ENCODE data around the gene ASB18.

DNA sequence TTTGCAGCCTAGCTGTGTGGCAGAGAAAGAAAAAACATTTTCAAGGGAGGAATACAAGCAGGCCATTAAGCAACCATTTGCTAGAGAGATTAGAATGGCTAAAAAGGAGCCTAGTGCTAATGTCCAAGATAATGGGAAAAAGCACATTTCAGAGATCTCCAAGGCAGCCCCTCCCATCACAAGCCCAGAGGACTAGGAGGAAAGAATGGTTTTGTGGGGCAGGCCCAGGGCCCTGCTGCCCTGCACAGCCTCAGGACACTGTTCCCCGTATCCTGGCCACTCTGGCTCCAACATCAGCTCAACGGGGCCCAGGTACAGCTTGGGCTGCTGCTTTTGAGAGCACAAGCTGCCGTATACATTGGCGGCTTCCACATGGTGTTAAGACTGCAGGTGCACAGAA is 79.5 kb downstream of the ASB18 start:
- TF ChIP-seq, protein P1, sequence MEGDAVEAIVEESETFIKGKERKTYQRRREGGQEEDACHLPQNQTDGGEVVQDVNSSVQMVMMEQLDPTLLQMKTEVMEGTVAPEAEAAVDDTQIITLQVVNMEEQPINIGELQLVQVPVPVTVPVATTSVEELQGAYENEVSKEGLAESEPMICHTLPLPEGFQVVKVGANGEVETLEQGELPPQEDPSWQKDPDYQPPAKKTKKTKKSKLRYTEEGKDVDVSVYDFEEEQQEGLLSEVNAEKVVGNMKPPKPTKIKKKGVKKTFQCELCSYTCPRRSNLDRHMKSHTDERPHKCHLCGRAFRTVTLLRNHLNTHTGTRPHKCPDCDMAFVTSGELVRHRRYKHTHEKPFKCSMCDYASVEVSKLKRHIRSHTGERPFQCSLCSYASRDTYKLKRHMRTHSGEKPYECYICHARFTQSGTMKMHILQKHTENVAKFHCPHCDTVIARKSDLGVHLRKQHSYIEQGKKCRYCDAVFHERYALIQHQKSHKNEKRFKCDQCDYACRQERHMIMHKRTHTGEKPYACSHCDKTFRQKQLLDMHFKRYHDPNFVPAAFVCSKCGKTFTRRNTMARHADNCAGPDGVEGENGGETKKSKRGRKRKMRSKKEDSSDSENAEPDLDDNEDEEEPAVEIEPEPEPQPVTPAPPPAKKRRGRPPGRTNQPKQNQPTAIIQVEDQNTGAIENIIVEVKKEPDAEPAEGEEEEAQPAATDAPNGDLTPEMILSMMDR (IDR thresholded peaks at IDR 0.05 in 2 of 3, conservative IDR thresholded peaks at IDR 0.05 in 1 of 3; ENCODE audit: control insufficient read depth in 2 of 3, extremely low read depth in 1 of 3, insufficient read depth in 1 of 3, low read depth in 3 of 3, low read length in 3 of 3): no peak
- no peak for TF ChIP-seq EP300 (IDR thresholded peaks at IDR 0.05; ENCODE audit: borderline replicate concordance in 1 of 2, control insufficient read depth in 1 of 2, low read depth in 2 of 2, low read length in 2 of 2)
- no peak for TF ChIP-seq POLR2A (IDR thresholded peaks at IDR 0.05; ENCODE audit: low read depth, low read length)
- no peak for TF ChIP-seq POLR2AphosphoS5 (IDR thresholded peaks at IDR 0.05; ENCODE audit: low read length)
- TF ChIP-seq RAD21 (IDR thresholded peaks at IDR 0.05; ENCODE audit: insufficient read depth, low read depth, low read length): no peak
- no peak for TF ChIP-seq ZNF384 (IDR thresholded peaks at IDR 0.05; ENCODE audit: borderline replicate concordance, low read depth, low read length)

Data from GM12878 (cell line).